Adrenal gland (tissue), 12 donors: ENCODE results near the gene PTPRN. TPM values are rescaled to one million over a fixed set of nuclear protein-coding genes. Genes with fewer than 3 reads are reported as not detected.

Experiments used
- DNase-seq, 7 donors: peaks; one replicate each; pipeline ENCODE4 v3.0.0-alpha.2; 2019 to 2020
- H3K27ac ChIP-seq, 5 donors: fragments of 200-600 bp; sonication (generic) in 4 of 5; 1 replicate in 3 of 5; 2 replicates in 2 of 5; pipeline versions ENCODE4 v1.5.1 to v1.8.0; 2016 to 2020; ENCODE audit warnings: mild to moderate bottlenecking in 1 of 5
- H3K27me3 ChIP-seq: fragments of 200-600 bp; 2 replicates; pipeline ENCODE4 v1.8.0; 2021
- H3K36me3 ChIP-seq, 2 donors: fragments of 200-600 bp; replicated peaks in 1 of 2; 1 replicate in 1 of 2; 2 replicates in 1 of 2; pipeline versions ENCODE4 v1.5.1 to v1.8.0; 2018 to 2022
- H3K4me1 ChIP-seq, 2 donors: fragments of 200-600 bp; replicated peaks in 1 of 2; 1 replicate in 1 of 2; 2 replicates in 1 of 2; pipeline versions ENCODE4 v1.5.1 to v1.8.0; 2018 to 2021
- H3K4me3 ChIP-seq, 4 donors: fragments of 200-600 bp; sonication (generic) in 3 of 4; one replicate each; pipeline ENCODE4 v1.5.1; 2016 to 2018
- H3K9me3 ChIP-seq, 3 donors: fragments of 200-600 bp; sonication (generic) in 1 of 3; replicated peaks in 1 of 3; 1 replicate in 2 of 3; 2 replicates in 1 of 3; pipeline versions ENCODE4 v1.5.1 to v1.8.0; 2016 to 2021
- POLR2A ChIP-seq, 2 donors: fragments of 450-650 bp; IDR thresholded peaks; one replicate each; pipeline ENCODE4 v1.6.1; 2017; ENCODE audit warnings: antibody characterized with exemption in 2 of 2, mild to moderate bottlenecking in 2 of 2, moderate library complexity in 1 of 2
- WGBS, 4 donors: extraction: QIAGEN DNeasy Blood & Tissue Kit in 2 of 4; methylation state at CpG; one replicate each; pipeline versions ENCODE4 v1.1.5 to v1.1.7; 2013 to 2017; 5-methylcytosine and 5-hydroxymethylcytosine counted together
- intact Hi-C, 2 donors: fragments of 100-400 bp; cut with DNase I; formaldehyde crosslinking; loops; one replicate each; pipeline versions ENCODE4 v1.14.1 to v1.15.0; 2022 to 2023
- polyA plus RNA-seq, 3 donors: library from polyadenylated mRNA; stranded (reverse); fragments of 200-250 nt in 2 of 3; fragments of 350-450 nt in 1 of 3; fragmentation: Illumina TruSeq in 1 of 3; extraction: RNeasy Lipid Tissue Mini Kit (QIAGEN cat#74804) in 1 of 3; gene quantifications; one replicate each; pipeline ENCODE4 v1.2.3, GENCODE V29; 2013 to 2014
- total RNA-seq, 9 donors: library from RNA; depleted of rRNA in 4 of 9; stranded (reverse); fragments of >200 nt in 4 of 9; fragments of 120-200 nt in 1 of 9; fragmentation: NEBNext Ultra II Directional in 1 of 9; extraction: Animal tissue kit (Norgen Biotek cat#: 25700) in 1 of 9; gene quantifications; one replicate each; pipeline versions ENCODE4 v1.1.0 to v1.2.4, GENCODE V29; 2013 to 2023
- TF ChIP-seq, protein P1 (sequence below), 6 experiments: fragments of 450-650 bp in 4 of 6; fragments of 200-600 bp in 2 of 6; sonication (generic) in 1 of 6; IDR thresholded peaks; 1 replicate in 5 of 6; 2 replicates in 1 of 6; pipeline versions ENCODE4 v1.5.1 to v1.8.0; 2016 to 2021; ENCODE audit warnings: antibody characterized with exemption in 6 of 6, mild to moderate bottlenecking in 2 of 6, moderate library complexity in 1 of 6
- donor health status: healthy with polysubstance abuse.
- donor health status: Bipolar disorder and iron deficiency.
- donor health status: DM: yes; HTN: yes; CAD: no.
- donor health status: DM: no; HTN: no; CAD: no.
- donor health status: DM: no; HTN: no; CAD: no.
- donor health status: DM: yes; HTN: yes; CAD: no.

The PTPRN gene
- total and polyA plus RNA-seq, 12 donors: 0.39 to 106 (median 9.0) TPM; not detected in 1

DNA sequence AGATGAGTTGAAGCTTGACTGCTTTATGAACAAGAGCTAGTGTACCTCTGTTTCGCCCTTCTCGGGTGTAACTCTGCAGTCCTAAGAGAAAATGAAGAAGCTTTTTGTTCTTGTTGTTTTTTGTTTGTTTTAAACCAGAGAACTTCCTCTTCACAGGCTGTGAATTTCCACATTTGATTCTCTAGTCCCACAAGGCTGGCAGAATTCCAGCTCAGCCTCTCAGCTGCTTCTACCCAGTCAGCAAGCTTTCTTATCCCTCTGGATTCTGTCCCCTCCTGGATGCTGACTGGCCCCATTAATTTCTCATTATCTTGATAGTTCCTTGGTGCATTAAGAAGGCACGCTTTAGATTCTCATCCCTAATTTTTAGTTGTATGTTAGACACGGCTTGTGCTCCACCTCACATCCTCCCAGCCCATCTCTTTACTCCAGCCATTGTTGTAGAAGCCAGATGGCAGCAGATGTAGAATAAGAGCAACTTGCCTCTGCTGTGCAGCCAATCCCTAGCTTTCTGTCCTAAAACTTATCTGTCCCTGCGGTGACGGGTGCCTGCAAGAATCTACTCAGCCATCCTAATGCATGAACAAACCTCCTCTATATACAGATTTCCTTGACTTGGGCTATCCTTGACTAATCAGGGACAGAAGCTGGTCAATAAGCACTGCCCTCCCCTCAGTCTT is 35.7 kb upstream of the PTPRN start:
- intact Hi-C loops: no loop called here
- H3K27ac ChIP-seq: no peak overlapping the region
- peak; percentile 39 to 80 (median 56) for DNase-seq
- TF ChIP-seq, protein P1, sequence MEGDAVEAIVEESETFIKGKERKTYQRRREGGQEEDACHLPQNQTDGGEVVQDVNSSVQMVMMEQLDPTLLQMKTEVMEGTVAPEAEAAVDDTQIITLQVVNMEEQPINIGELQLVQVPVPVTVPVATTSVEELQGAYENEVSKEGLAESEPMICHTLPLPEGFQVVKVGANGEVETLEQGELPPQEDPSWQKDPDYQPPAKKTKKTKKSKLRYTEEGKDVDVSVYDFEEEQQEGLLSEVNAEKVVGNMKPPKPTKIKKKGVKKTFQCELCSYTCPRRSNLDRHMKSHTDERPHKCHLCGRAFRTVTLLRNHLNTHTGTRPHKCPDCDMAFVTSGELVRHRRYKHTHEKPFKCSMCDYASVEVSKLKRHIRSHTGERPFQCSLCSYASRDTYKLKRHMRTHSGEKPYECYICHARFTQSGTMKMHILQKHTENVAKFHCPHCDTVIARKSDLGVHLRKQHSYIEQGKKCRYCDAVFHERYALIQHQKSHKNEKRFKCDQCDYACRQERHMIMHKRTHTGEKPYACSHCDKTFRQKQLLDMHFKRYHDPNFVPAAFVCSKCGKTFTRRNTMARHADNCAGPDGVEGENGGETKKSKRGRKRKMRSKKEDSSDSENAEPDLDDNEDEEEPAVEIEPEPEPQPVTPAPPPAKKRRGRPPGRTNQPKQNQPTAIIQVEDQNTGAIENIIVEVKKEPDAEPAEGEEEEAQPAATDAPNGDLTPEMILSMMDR (IDR thresholded peaks at IDR 0.05): no peak
- no peaks in the 10 kb centered on the region for H3K27me3 ChIP-seq
- H3K36me3 ChIP-seq: no peaks in the 10 kb centered on the region
- peak overlapping the region in 1 of 4 donors; percentile 11 for H3K4me3 ChIP-seq
- no peaks in the 10 kb centered on the region for H3K9me3 ChIP-seq
- peaks cover 0 to 8% of the 10 kb centered on the region in 2 donors for H3K4me1 ChIP-seq
- WGBS, 4 donors: 45 to 52% (median 50%) methylated on average over 6 of the region's 6 CpGs

DNA sequence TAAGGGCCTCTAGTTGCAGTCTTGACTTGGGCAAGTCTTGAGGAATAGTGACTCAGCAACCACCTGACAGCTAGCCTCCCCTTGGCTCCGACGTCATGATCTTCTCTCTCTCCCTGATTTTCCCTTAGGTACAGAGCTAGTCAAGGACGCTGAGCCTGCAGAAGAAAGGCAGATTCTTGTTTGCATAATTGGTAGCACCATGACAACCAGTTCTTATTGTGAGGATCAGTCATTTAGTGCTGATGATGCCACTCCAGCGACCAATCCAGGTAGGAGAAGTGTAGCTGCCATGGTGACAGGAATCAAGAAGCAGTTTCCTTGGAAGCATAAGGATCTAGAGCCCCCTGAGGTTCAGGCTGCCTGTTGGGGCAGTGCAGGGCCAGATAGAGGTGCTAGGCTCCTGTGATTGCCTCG is 26.2 kb upstream of the PTPRN start:
- no peak overlapping the region for H3K4me3 ChIP-seq
- intact Hi-C loops: no loop called here
- no peaks in the 10 kb centered on the region for H3K4me1 ChIP-seq
- TF ChIP-seq, protein P1 (IDR thresholded peaks at IDR 0.05): no peak
- TF ChIP-seq POLR2A (IDR thresholded peaks at IDR 0.05): no peak
- peak in 1 of 7 donors; percentile 48 for DNase-seq
- WGBS, 4 donors: 42 to 54% (median 44%) methylated on average over 5 of the region's 5 CpGs
- H3K27ac ChIP-seq: no peak overlapping the region
- H3K27me3 ChIP-seq: peaks cover 12% of the 10 kb centered on the region
- no peaks in the 10 kb centered on the region for H3K9me3 ChIP-seq
- H3K36me3 ChIP-seq: no peaks in the 10 kb centered on the region

DNA sequence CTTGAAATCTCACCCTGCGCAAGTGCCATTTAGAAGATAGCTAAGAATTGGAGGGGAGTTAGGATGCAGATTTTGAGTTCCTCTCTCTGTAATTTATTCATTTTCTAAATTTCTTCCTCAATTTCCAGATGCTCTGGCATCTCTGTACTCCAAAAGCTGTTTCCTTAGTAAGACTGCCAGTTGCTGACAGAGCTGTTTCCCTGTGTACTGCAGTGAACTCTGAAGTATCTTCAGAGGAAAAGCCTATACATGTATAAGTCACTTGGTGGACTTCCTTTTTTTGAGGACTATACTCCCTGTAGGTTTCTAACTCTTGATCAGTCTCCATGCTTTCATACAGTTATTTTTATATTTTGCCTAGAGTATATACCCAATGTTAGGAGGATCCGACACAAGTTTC is 24.9 kb upstream of the PTPRN start:
- no peaks in the 10 kb centered on the region for H3K9me3 ChIP-seq
- no peak for DNase-seq
- no peaks in the 10 kb centered on the region for H3K4me1 ChIP-seq
- no peak overlapping the region for H3K4me3 ChIP-seq
- no peak overlapping the region for H3K27ac ChIP-seq
- H3K36me3 ChIP-seq: no peaks in the 10 kb centered on the region
- TF ChIP-seq, protein P1 (IDR thresholded peaks at IDR 0.05): no peak
- TF ChIP-seq POLR2A (IDR thresholded peaks at IDR 0.05): no peak
- intact Hi-C loops: no loop called here
- 83 to 95% (median 87%) methylated on average over 2 of the region's 2 CpGs for WGBS, 4 donors
- peaks cover 12% of the 10 kb centered on the region for H3K27me3 ChIP-seq

DNA sequence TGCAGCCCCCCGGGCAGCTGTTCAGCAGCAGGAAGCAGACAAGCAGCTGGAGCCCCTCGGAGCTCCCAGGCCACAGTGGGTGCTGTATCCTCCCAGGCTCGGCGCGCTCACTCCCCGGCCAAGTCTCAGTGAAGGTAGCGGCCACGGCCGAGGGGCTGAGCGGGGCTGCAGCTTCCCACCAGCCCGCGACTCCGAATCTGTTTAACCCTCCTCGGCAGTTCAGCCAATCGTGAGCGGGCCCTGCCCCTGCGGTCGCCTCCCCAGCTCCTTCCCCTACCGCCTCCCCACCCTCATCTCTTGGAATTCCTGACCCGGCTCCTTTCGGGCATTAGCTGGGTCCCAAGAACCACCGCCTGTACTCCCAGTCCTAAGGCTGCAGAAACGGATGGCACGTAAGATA is 23.3 kb upstream of the PTPRN start, which contains the start of gene RESP18:
Gene RESP18 (minus strand): TSS at position 203 of the 400 bp plus-strand sequence.
- WGBS, 4 donors: 6 to 8% (median 7%) methylated on average over 22 to 24 of the region's 24 CpGs
- Histone ChIP-seq H3K9me3 (no peaks in the 10 kb centered on the region), H3K4me1 (no peaks in the 10 kb centered on the region), H3K36me3 (no peaks in the 10 kb centered on the region), H3K27me3 (peaks cover 12% of the 10 kb centered on the region), H3K27ac (no peak within 1 kb of the TSS), H3K4me3 (no peak within 1 kb of the TSS)
- intact Hi-C loops: no loop called here
- TF ChIP-seq, protein P1 (IDR thresholded peaks at IDR 0.05): no peak
- peak in 1 of 7 donors; percentile 17 for DNase-seq
